K562 (cell line): ENCODE results near the gene G6PD. TPM values are rescaled to one million over a fixed set of nuclear protein-coding genes. Genes with fewer than 3 reads are reported as not detected.

ENCODE experiments used
- ASH1L ChIP-seq: fragments of 450-650 bp; IDR thresholded peaks from 2 replicates; pipeline ENCODE4 v1.6.1; 2018; ENCODE audit warnings: borderline replicate concordance, mild to moderate bottlenecking, low read depth; ENCODE audit not compliant: partially characterized antibody
- BRD4 ChIP-seq: fragments of 200-600 bp; sonication (generic); IDR thresholded peaks from 2 replicates; pipeline ENCODE4 v1.6.1; 2017; ENCODE audit warnings: inconsistent platforms
- CEBPG ChIP-seq, 3 experiments: fragments of 200-800 bp in 1 of 3; sonication (Bioruptor generic) in 1 of 3; sonication (generic) in 1 of 3; formaldehyde crosslinking in 1 of 3; IDR thresholded peaks in 2 of 3; conservative IDR thresholded peaks in 1 of 3; 2 replicates each; pipeline versions ENCODE4 v1.6.1 to v1.8.0; 2016 to 2022; ENCODE audit warnings: missing compliant biosample characterization in 2 of 3, missing genetic modification characterization in 2 of 3, mild to moderate bottlenecking in 1 of 3, missing genetic modification reagents in 1 of 3
- DIDO1 ChIP-seq: fragments of 450-650 bp; IDR thresholded peaks from 2 replicates; pipeline ENCODE4 v1.6.1; 2016; ENCODE audit warnings: low read depth, missing biosample characterization, missing genetic modification characterization
- ELF1 ChIP-seq: fragments of 200-800 bp; sonication (Bioruptor generic); IDR thresholded peaks from 2 replicates; pipeline ENCODE4 v1.6.1; 2016; ENCODE audit warnings: missing genetic modification characterization, missing compliant biosample characterization
- EP300 ChIP-seq: IDR thresholded peaks from 2 replicates; pipeline ENCODE4 v1.6.1; 2012; ENCODE audit warnings: low read length, improper control_type of control experiment
- FOS ChIP-seq: IDR thresholded peaks from 3 replicates; pipeline ENCODE4 v1.6.1; 2011; ENCODE audit not compliant: insufficient read length; ENCODE audit errors: extremely low read depth
- FOSL1 ChIP-seq: fragments of 200-800 bp; sonication (Bioruptor generic); conservative IDR thresholded peaks from 2 replicates; pipeline ENCODE4 v1.6.1; 2016; ENCODE audit warnings: missing genetic modification characterization, missing compliant biosample characterization
- HDAC2 ChIP-seq: fragments of 450-650 bp; IDR thresholded peaks from 2 replicates; pipeline ENCODE4 v1.6.1; 2016; ENCODE audit warnings: mild to moderate bottlenecking
- KDM5B ChIP-seq: fragments of 200-600 bp; sonication (generic); IDR thresholded peaks from 2 replicates; pipeline ENCODE4 v1.6.1; 2012; ENCODE audit warnings: low read depth, mild to moderate bottlenecking, moderate library complexity, low read length, control low read depth, inconsistent platforms; ENCODE audit not compliant: insufficient replicate concordance
- KLF6 ChIP-seq: fragments of 250-450 bp; sonication (Bioruptor Pico); IDR thresholded peaks from 2 replicates; pipeline ENCODE4 v1.4.0; 2020; ENCODE audit warnings: mild to moderate bottlenecking, moderate library complexity, borderline replicate concordance
- NR4A1 ChIP-seq, 2 experiments: fragments of 250-450 bp in 1 of 2; fragments of 450-650 bp in 1 of 2; sonication (Bioruptor Pico) in 1 of 2; IDR thresholded peaks; 2 replicates each; pipeline versions ENCODE4 v1.4.0 to v1.6.1; 2016 to 2020; ENCODE audit warnings: mild to moderate bottlenecking in 2 of 2, missing compliant biosample characterization in 1 of 2, missing genetic modification characterization in 1 of 2, moderate library complexity in 1 of 2
- PHF8 ChIP-seq: fragments of 200-600 bp; sonication (generic); IDR thresholded peaks from 2 replicates; pipeline ENCODE4 v1.6.1; 2012; ENCODE audit warnings: mixed run types, mild to moderate bottlenecking, inconsistent platforms, low read length, moderate library complexity, borderline replicate concordance
- POLR2G ChIP-seq: fragments of 200-400 bp; formaldehyde crosslinking; IDR thresholded peaks from 2 replicates; pipeline ENCODE4 v1.6.1; 2017; ENCODE audit warnings: low read depth, mild to moderate bottlenecking, antibody characterized with exemption, low read length, moderate library complexity
- PRMT5 ChIP-seq: sonication (generic); formaldehyde crosslinking; IDR thresholded peaks from 2 replicates; pipeline ENCODE4 v1.5.0; 2020; ENCODE audit warnings: missing genetic modification reagents
- SP1 ChIP-seq: sonication (generic); formaldehyde crosslinking; IDR thresholded peaks from 2 replicates; pipeline ENCODE4 v1.8.1; 2022; ENCODE audit warnings: mild to moderate bottlenecking, missing genetic modification reagents
- SUPT5H ChIP-seq: fragments of 450-650 bp; IDR thresholded peaks from 2 replicates; pipeline ENCODE4 v1.6.1; 2016
- ZNF12 ChIP-seq: sonication (generic); formaldehyde crosslinking; IDR thresholded peaks from 2 replicates; pipeline ENCODE4 v1.4.0; 2020; ENCODE audit warnings: mild to moderate bottlenecking, missing genetic modification reagents
- ZSCAN29 ChIP-seq: fragments of 450-650 bp; IDR thresholded peaks from 2 replicates; pipeline ENCODE4 v1.6.1; 2017
- polyA plus RNA-seq, 8 experiments: library from polyadenylated mRNA; depleted of rRNA in 4 of 8; stranded (reverse) in 5 of 8; unstranded in 3 of 8; fragments of >200 nt; fragmentation: Nextera tagmentation in 2 of 8; fragmentation: Illumina TruSeq in 1 of 8; extraction: Ambion mirVana in 2 of 8; extraction: Trizol in 1 of 8; gene quantifications; 2 replicates each; pipeline versions ENCODE4 v1.2.1 to v1.2.3, GENCODE V29; 2011 to 2014; ENCODE audit warnings: inconsistent platforms in 1 of 8, missing spikeins in 1 of 8
- total RNA-seq, 7 experiments: library from RNA; depleted of rRNA in 6 of 7; stranded (reverse); fragments of >200 nt in 6 of 7; fragmentation: Illumina TruSeq in 2 of 7; extraction: Trizol in 2 of 7; gene quantifications; 2 replicates each; pipeline versions ENCODE4 v1.2.1 to v1.2.3, GENCODE V29; 2011 to 2021; ENCODE audit warnings: low replicate concordance in 1 of 7
- TF ChIP-seq, protein P1 (sequence below): sonication (generic); formaldehyde crosslinking; IDR thresholded peaks from 2 replicates; pipeline ENCODE4 v1.8.1; 2023; ENCODE audit warnings: mild to moderate bottlenecking, missing genetic modification reagents
- TF ChIP-seq, protein P2 (sequence below): fragments of 200-800 bp; sonication (Bioruptor generic); IDR thresholded peaks from 2 replicates; pipeline ENCODE4 v1.6.1; 2017; ENCODE audit warnings: missing genetic modification characterization, missing compliant biosample characterization
- TF ChIP-seq, protein P3 (sequence below): sonication (generic); formaldehyde crosslinking; IDR thresholded peaks from 2 replicates; pipeline ENCODE4 v1.8.1; 2023; ENCODE audit warnings: mild to moderate bottlenecking, missing genetic modification reagents

Gene G6PD
- total and polyA plus RNA-seq, 9 of the 15 experiments (the other 6 are each of a cell fraction or from before 2014, with no cell fraction given) = 2.9 to 222 (median 66.4) TPM

DNA sequence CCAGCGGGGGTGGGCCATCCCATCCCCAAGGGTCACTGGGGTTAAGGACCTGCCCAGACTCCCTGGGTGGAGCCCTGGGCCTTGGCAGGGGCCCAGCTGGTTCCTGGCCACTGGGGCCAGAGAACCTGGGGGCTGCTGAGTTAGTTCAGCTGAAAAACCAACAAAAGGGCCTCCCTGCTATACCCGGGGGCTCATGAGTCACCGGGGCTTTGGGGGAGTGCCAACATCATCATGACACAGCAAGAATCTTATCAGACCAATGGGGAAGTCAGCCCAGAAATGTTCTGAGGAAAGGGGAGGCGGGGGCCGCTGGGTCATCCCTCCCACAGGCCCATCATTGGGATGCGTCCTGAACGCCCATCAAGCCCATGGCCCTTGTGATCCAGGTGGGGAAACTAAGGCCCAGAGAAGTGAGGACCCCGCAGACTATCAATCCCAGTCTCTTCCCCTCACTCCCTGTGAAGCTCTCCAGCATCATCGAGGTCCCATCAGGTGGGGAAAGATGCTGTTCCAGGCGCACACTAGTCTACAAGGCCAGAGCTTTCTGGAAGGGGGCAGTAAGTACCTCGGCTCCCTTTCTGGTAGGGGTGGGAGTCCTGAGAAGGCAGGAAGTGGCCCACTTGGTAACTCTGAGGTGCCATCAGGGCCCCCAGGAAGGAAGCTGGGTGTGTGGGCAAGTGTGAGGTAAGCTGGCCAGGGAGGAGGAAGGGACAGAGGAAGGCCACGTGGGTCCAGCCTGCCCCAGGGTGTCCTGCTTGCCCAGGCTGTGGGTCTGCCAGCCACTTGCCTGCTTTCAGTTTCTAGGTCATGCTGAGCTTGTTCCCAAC is 4.5 kb downstream of the G6PD start (continued):
- TF ChIP-seq ASH1L (no peak), FOSL1 (peak; percentile 99), DIDO1 (tag) (0 out of 2 replicates have a peak, but pooled peaks have one; percentile 5), POLR2G (peak; percentile 48; the same call in 1 of the 2 replicates), ELF1 (tag) (peak; percentile 56; the same call in 1 of the 2 replicates), ZSCAN29 (no peak), BRD4 (peak; percentile 24; the same call in 1 of the 2 replicates), PRMT5 (CRISPR knock-in tag) (no peak), EP300 (peak; percentile 89), ZNF12 (CRISPR knock-in tag) (no peak), SUPT5H (peak; percentile 6), KDM5B (peak; percentile 25), NR4A1 (CRISPR knock-in tag; IDR thresholded peaks at IDR 0.05) (no peak), NR4A1 (tag; IDR thresholded peaks at IDR 0.05) (no peak), SP1 (peak; percentile 50; the same call in 1 of the 2 replicates), FOS (peak; percentile 70), CEBPG (CRISPR knock-in tag; IDR thresholded peaks at IDR 0.05) (0 out of 2 replicates have a peak, but pooled peaks have one; percentile 6), CEBPG (tag; conservative IDR thresholded peaks at IDR 0.05 in 1 of 2, IDR thresholded peaks at IDR 0.05 in 1 of 2) (no peak), KLF6 (0 out of 2 replicates have a peak, but pooled peaks have one; percentile 15), HDAC2 (peak; percentile 72; the same call in 1 of the 2 replicates), PHF8 (peak; percentile 33; the same call in 1 of the 2 replicates)
- TF ChIP-seq, protein P1, sequence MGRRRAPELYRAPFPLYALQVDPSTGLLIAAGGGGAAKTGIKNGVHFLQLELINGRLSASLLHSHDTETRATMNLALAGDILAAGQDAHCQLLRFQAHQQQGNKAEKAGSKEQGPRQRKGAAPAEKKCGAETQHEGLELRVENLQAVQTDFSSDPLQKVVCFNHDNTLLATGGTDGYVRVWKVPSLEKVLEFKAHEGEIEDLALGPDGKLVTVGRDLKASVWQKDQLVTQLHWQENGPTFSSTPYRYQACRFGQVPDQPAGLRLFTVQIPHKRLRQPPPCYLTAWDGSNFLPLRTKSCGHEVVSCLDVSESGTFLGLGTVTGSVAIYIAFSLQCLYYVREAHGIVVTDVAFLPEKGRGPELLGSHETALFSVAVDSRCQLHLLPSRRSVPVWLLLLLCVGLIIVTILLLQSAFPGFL (CRISPR knock-in tag) = no peak
- TF ChIP-seq, protein P2, sequence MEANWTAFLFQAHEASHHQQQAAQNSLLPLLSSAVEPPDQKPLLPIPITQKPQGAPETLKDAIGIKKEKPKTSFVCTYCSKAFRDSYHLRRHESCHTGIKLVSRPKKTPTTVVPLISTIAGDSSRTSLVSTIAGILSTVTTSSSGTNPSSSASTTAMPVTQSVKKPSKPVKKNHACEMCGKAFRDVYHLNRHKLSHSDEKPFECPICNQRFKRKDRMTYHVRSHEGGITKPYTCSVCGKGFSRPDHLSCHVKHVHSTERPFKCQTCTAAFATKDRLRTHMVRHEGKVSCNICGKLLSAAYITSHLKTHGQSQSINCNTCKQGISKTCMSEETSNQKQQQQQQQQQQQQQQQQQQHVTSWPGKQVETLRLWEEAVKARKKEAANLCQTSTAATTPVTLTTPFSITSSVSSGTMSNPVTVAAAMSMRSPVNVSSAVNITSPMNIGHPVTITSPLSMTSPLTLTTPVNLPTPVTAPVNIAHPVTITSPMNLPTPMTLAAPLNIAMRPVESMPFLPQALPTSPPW = peak; percentile 96
- TF ChIP-seq, protein P3, sequence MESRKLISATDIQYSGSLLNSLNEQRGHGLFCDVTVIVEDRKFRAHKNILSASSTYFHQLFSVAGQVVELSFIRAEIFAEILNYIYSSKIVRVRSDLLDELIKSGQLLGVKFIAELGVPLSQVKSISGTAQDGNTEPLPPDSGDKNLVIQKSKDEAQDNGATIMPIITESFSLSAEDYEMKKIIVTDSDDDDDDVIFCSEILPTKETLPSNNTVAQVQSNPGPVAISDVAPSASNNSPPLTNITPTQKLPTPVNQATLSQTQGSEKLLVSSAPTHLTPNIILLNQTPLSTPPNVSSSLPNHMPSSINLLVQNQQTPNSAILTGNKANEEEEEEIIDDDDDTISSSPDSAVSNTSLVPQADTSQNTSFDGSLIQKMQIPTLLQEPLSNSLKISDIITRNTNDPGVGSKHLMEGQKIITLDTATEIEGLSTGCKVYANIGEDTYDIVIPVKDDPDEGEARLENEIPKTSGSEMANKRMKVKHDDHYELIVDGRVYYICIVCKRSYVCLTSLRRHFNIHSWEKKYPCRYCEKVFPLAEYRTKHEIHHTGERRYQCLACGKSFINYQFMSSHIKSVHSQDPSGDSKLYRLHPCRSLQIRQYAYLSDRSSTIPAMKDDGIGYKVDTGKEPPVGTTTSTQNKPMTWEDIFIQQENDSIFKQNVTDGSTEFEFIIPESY (CRISPR knock-in tag) = 0 out of 2 replicates have a peak, but pooled peaks have one; percentile 16
